Parathyroid adenoma (tissue), 2 donors: Measurements from ENCODE around the gene NHLRC4.

Experiments used
- H2AFZ ChIP-seq: fragments of 300-600 bp; sonication (generic); one replicate; pipeline ENCODE4 v1.7.0; 2017; ENCODE audit warnings: antibody characterized with exemption, mild to moderate bottlenecking
- H3K27ac ChIP-seq: fragments of 300-600 bp; sonication (generic); one replicate; pipeline ENCODE4 v1.7.0; 2017
- H3K27me3 ChIP-seq: fragments of 300-600 bp; sonication (generic); one replicate; pipeline ENCODE4 v1.7.0; 2017; ENCODE audit warnings: low read length; ENCODE audit not compliant: control insufficient read depth, insufficient read depth
- H3K36me3 ChIP-seq: fragments of 300-600 bp; sonication (generic); one replicate; pipeline ENCODE4 v1.7.0; 2017; ENCODE audit warnings: low read length; ENCODE audit not compliant: control insufficient read depth, insufficient read depth
- H3K4me1 ChIP-seq: fragments of 300-600 bp; sonication (generic); one replicate; pipeline ENCODE4 v1.7.0; 2017; ENCODE audit warnings: control low read depth
- H3K4me2 ChIP-seq: fragments of 300-600 bp; sonication (generic); one replicate; pipeline ENCODE4 v1.7.0; 2017; ENCODE audit warnings: low read length
- H3K4me3 ChIP-seq: fragments of 300-600 bp; sonication (generic); one replicate; pipeline ENCODE4 v1.7.0; 2017; ENCODE audit warnings: low read depth, low read length
- H3K79me2 ChIP-seq: fragments of 300-600 bp; sonication (generic); one replicate; pipeline ENCODE4 v1.7.0; 2017; ENCODE audit warnings: control low read depth
- H3K9ac ChIP-seq: fragments of 300-600 bp; sonication (generic); one replicate; pipeline ENCODE4 v1.7.0; 2017; ENCODE audit warnings: mild to moderate bottlenecking
- H3K9me3 ChIP-seq: fragments of 300-600 bp; sonication (generic); one replicate; pipeline ENCODE4 v1.7.0; 2017; ENCODE audit warnings: low read length; ENCODE audit not compliant: control insufficient read depth
- CTCF ChIP-seq: fragments of 300-600 bp; sonication (generic); IDR thresholded peaks from one replicate; pipeline ENCODE4 v1.7.0; 2017; ENCODE audit warnings: antibody characterized with exemption, mild to moderate bottlenecking
- donor health status: primary hyperparathyroidism.

NHLRC4 gene, protein sequence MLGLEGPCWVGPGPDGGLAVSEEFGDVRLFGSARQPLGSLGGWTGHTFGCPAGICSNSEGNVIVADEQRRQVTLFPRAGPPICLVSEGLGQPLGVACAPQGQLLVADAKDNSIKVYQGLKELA

GRCh38 chr16:566475-567372 is at the start of gene NHLRC4:
Gene NHLRC4 (plus strand): TSS chr16:567005. CDS start chr16:568048, 1,043 bp downstream.
- H3K4me2 ChIP-seq: peak within 1 kb of the TSS; percentile 78
- no peak for TF ChIP-seq CTCF
- H3K27ac ChIP-seq: peak within 1 kb of the TSS; percentile 95
- H3K9ac ChIP-seq: peak within 1 kb of the TSS; percentile 22
- no peaks in the 10 kb centered on the region for H3K27me3 ChIP-seq
- peaks cover 45% of the 10 kb centered on the region for H3K4me1 ChIP-seq
- no peaks in the 10 kb centered on the region for H3K36me3 ChIP-seq
- H3K79me2 ChIP-seq: peaks cover 3% of the 10 kb centered on the region
- no peaks in the 10 kb centered on the region for H3K9me3 ChIP-seq
- H2AFZ ChIP-seq: peak within 1 kb of the TSS; percentile 75
- peak within 1 kb of the TSS; percentile 54 for H3K4me3 ChIP-seq

- Histone ChIP-seq H3K4me2 (no peak overlapping the region), H3K4me3 (no peak overlapping the region), H3K27ac (no peak overlapping the region), H3K9ac (no peak overlapping the region), H3K9me3 (no peaks in the 10 kb centered on the region), H2AFZ (no peak overlapping the region), H3K4me1 (peaks cover 12% of the 10 kb centered on the region), H3K79me2 (peaks cover 2% of the 10 kb centered on the region), H3K36me3 (no peaks in the 10 kb centered on the region), H3K27me3 (no peaks in the 10 kb centered on the region)
- TF ChIP-seq CTCF: no peak
Observed at GRCh38 chr16:518858-519257, 47.9 kb upstream of the NHLRC4 start.

GRCh38 chr16:519425-519824 is 47.4 kb upstream of the NHLRC4 start:
- Histone ChIP-seq H3K9me3 (no peaks in the 10 kb centered on the region), H3K4me1 (peaks cover 12% of the 10 kb centered on the region), H3K27ac (no peak overlapping the region), H2AFZ (no peak overlapping the region), H3K36me3 (no peaks in the 10 kb centered on the region), H3K27me3 (no peaks in the 10 kb centered on the region), H3K4me2 (no peak overlapping the region), H3K4me3 (no peak overlapping the region), H3K79me2 (no peaks in the 10 kb centered on the region), H3K9ac (no peak overlapping the region)
- no peak for TF ChIP-seq CTCF

GRCh38 chr16:519841-520687 is 46.7 kb upstream of the NHLRC4 start:
- TF ChIP-seq CTCF: no peak
- Histone ChIP-seq H3K4me3 (no peak overlapping the region), H3K79me2 (no peaks in the 10 kb centered on the region), H3K4me1 (peaks cover 12% of the 10 kb centered on the region), H3K36me3 (no peaks in the 10 kb centered on the region), H3K27ac (no peak overlapping the region), H3K4me2 (no peak overlapping the region), H2AFZ (no peak overlapping the region), H3K9ac (no peak overlapping the region), H3K27me3 (no peaks in the 10 kb centered on the region), H3K9me3 (no peaks in the 10 kb centered on the region)
